Epidermal melanocyte (primary cell): ENCODE results near the gene VWA5B1.
"Not testable (repeated sequence)": the region's sequence is repeated elsewhere in the genome, so short reads cannot be mapped to it uniquely, and the experiment has no call there.

Experiments used
- DNase-seq: peaks from one replicate; pipeline ENCODE4 v3.0.0; 2011; ENCODE audit warnings: low spot score; ENCODE audit not compliant: insufficient read length

The VWA5B1 gene

GRCh38 chr1:20290624-20291597 lies at the start of gene VWA5B1:
Gene VWA5B1, plus strand, starts transcription at chr1:20290875. Its CDS starts 19,727 bp downstream, at chr1:20310602.
- no peak for DNase-seq

GRCh38 chr1:20242890-20243479 lies 47.7 kb upstream of the VWA5B1 start:
- DNase-seq: no peak

- DNase-seq: no peak
Measured at GRCh38 chr1:20248971-20249612, 41.6 kb upstream of the VWA5B1 start.

GRCh38 chr1:20250340-20250989 lies 40.2 kb upstream of the VWA5B1 start:
- DNase-seq: no peak

- no peak for DNase-seq
Measured at GRCh38 chr1:20252587-20252986, 38.1 kb upstream of the VWA5B1 start.

- DNase-seq: no peak
Measured at GRCh38 chr1:20255666-20256065, 35.0 kb upstream of the VWA5B1 start.

GRCh38 chr1:20259646-20260045 lies 31.0 kb upstream of the VWA5B1 start:
- no peak for DNase-seq

- no peak for DNase-seq
Measured at GRCh38 chr1:20261095-20261494, 29.6 kb upstream of the VWA5B1 start.

- no peak for DNase-seq
Measured at GRCh38 chr1:20262810-20263534, 27.7 kb upstream of the VWA5B1 start.

- DNase-seq: no peak
Measured at GRCh38 chr1:20265250-20265649, 25.4 kb upstream of the VWA5B1 start.

GRCh38 chr1:20266141-20266540 lies 24.5 kb upstream of the VWA5B1 start:
- no peak for DNase-seq

GRCh38 chr1:20266642-20267041 lies 24.0 kb upstream of the VWA5B1 start:
- DNase-seq: no peak

GRCh38 chr1:20271498-20272400 lies 18.9 kb upstream of the VWA5B1 start:
- DNase-seq: peak; percentile 3

GRCh38 chr1:20273716-20274115 lies 17.0 kb upstream of the VWA5B1 start:
- not testable (repeated sequence) for DNase-seq

GRCh38 chr1:20275319-20275925 lies 15.3 kb upstream of the VWA5B1 start:
- DNase-seq: no peak

- DNase-seq: no peak
Measured at GRCh38 chr1:20276485-20277159, 14.1 kb upstream of the VWA5B1 start.

GRCh38 chr1:20278692-20279130 lies 12.0 kb upstream of the VWA5B1 start:
- no peak for DNase-seq

GRCh38 chr1:20279509-20279908 lies 11.2 kb upstream of the VWA5B1 start:
- DNase-seq: no peak

GRCh38 chr1:20280341-20280740 lies 10.3 kb upstream of the VWA5B1 start:
- DNase-seq: no peak
